Left ventricle myocardium superior (tissue), 1 donor: ENCODE measurements around the gene KRTAP10-2. TPM values are rescaled to one million over a fixed set of nuclear protein-coding genes. Genes with fewer than 3 reads are reported as not detected.
"Not testable (repeated sequence)": the region's sequence is repeated elsewhere in the genome, so short reads cannot be mapped to it uniquely, and the experiment has no call there.

Experiments
- ATAC-seq: fragments of 200-7000 bp; cut with Tn5 transposase; one replicate; pipeline ENCODE4 v1.9.1; 2020; ENCODE audit warnings: mild to moderate bottlenecking, moderate library complexity
- DNase-seq: peaks from one replicate; pipeline ENCODE4 v3.0.0-alpha.2; 2020
- intact Hi-C: fragments of 100-400 bp; cut with micrococcal nuclease; formaldehyde crosslinking; loops from one replicate; pipeline ENCODE4 v1.11.0; 2022
- total RNA-seq: library from RNA; stranded (reverse); fragmentation: NEBNext Ultra II Directional; extraction: Animal tissue kit (Norgen Biotek cat#: 25700); gene quantifications from one replicate; pipeline ENCODE4 v1.2.1, GENCODE V29; 2021
- donor health status: DM: no; HTN: yes; CAD: no; lungs with severe emphysema.

Gene KRTAP10-2
- total RNA-seq, 1 donor from 2014 or later: not detected

DNA sequence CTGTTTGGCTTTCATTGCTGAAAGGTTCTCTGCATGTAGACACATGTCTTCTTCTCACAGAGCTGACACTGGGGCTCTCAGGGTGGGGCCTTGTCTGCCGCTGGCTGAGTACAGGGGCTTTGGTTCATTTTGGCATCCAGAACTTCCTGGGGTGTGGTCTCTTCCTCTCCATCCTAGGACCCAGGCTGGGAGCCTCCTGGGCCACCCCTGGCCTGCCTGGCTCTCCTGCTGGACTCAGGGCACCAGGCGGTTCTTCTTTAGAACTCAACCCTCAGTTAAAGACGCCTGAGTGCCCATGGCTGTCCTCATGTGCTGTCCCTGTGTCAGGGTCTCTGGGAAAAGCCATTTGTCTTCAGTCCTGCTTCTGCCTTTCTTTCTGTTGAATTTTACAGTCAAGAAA is 34.6 kb upstream of the KRTAP10-2 start:
- ATAC-seq: no peak
- DNase-seq: no peak
- intact Hi-C loops: no loop called here

DNA sequence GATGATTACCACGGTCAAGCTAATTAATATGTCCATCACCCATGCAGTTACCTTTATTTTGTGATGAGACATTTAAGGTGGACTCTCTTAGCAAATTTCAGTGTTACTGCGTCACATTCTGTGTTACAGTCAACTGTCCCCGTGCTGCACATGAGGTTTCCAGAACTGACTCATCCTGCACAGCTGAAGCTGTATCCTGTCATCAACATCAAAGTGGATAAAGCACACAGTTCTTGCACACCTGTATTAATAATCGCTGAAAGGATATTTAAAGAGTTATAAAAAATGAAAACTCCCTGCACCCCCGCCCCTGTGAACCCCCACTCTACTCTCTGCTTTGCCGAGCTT is 32.5 kb upstream of the KRTAP10-2 start:
- intact Hi-C loops: no loop called here
- DNase-seq (no peak), ATAC-seq (no peak)

DNA sequence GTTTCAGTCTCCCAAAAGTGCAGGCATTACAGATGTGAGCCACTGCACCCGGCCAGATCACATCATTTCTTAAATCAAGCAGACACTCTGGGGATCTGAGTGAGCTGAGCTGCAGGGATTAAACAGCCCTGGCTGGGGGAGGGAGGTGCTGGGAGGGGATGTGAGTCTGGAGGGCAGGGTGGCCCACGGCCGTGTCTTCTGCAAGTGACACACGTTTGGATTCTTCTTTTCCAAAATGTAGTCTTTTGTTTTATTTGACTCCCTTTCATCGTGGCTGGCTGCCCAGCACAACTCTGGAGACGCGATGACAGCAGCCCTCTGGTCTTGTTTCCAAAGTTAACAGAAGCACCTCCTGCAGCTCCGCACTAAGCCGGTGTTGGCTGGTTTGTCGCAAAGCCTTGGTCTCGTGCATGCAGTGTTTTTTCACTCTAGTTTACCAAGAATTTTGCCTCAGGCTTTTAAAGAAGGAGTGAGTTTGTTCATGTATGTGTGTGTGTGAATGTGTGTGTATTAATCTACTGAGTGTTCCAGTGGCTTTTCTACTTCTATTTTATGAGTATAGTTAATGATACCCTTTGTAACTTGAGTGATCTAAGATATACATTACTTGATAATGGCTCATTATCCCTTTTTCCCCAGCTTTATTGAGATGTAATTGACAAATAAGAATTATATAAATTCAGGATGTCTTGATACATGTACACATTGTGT is 31.9 kb upstream of the KRTAP10-2 start:
- intact Hi-C loops: no loop called here
- ATAC-seq (peak; percentile 84), DNase-seq (peak; percentile 58)

DNA sequence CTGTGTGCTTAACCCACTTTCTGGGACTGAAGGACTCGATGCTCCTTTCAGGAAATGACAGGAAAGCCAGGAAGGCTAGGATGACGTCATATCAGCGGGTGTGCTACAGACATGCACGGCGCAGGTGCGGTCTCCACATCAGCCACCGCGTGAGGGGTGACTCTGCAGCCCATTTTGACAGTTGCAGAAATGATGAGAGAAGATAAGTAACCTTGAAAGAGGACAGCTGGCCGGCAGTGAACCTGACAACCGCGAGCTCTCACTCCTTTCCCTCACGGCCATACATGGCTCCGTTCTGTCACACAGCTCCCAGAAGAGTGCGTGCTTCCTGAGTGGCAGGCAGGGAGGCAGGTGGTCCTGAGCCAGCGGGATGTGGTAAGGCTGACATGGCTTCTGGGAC is 30.8 kb upstream of the KRTAP10-2 start:
- no peak for DNase-seq
- no peak for ATAC-seq
- intact Hi-C loops: no loop called here

DNA sequence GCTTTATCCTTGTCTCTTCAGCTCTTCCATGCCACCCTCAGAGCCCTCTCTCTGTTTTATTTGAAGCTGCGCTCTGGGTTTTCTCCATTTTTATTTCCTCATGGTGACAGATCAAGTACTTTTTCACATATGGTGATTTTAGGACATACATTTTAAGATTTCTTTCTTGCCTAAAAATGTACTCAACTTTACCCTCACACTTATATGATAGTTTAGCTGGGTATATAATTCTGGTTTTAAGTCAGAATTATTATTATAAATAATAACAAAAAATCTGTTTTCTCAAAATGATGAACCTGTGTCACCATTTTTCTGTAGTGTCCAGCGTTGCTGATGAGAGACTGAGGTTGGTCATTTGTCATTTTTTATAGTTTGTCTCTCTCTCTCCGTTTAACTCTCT is 29.9 kb upstream of the KRTAP10-2 start:
- no peak for DNase-seq
- no peak for ATAC-seq
- intact Hi-C loops: no loop called here

DNA sequence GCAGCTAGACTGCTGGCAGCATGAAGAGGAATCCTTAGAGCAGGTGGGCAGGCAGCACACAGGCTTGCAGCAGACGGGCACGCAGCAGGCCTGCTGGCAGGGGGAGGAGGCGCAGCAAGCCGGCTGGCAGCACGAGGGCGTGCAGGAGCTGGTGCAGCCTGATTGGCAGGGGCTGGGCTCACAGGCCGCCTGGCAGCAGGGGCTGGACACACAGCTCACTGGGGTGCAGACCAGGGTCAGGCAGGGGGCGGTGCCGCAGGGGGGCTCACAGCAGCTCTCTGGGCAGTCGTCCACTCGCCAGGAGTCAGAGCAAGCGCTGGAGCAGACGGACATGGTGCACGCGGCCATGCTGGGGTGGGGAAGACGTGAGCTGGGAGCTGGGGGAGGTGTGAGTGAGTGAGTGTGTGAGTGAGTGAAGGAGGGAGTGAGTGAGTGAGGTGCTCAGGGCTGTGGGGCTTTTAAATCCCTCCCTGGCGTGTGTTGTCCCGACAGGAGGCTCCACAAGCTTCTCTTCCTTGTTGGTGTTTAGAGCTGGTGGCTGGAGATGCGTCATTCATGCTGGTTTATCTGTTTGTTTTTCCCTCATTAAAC is 29.0 kb upstream of the KRTAP10-2 start, which contains the start of gene KRTAP10-5:
Gene KRTAP10-5, minus strand, starts transcription at position 374 of the 591 bp plus-strand sequence. Its CDS starts 26 bp downstream, at position 348.
- peak; percentile 47 for DNase-seq
- ATAC-seq: peak; percentile 43
- intact Hi-C loops: not testable (repeated sequence)

DNA sequence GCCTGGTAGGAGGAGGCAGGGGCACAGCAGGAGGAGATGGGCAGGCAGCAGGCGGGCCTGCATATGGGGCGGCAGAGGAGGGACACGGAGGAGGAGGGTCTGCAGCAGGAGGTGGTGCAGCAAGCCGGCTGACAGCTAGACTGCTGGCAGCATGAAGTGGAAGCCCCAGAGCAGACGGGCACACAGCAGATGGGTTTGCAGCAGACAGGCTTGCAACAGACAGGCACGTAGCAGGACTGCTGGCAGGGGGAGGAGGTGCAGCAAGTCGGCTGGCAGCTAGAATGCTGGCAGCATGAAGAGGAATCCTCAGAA is 28.5 kb upstream of the KRTAP10-2 start:
- no peak for DNase-seq

DNA sequence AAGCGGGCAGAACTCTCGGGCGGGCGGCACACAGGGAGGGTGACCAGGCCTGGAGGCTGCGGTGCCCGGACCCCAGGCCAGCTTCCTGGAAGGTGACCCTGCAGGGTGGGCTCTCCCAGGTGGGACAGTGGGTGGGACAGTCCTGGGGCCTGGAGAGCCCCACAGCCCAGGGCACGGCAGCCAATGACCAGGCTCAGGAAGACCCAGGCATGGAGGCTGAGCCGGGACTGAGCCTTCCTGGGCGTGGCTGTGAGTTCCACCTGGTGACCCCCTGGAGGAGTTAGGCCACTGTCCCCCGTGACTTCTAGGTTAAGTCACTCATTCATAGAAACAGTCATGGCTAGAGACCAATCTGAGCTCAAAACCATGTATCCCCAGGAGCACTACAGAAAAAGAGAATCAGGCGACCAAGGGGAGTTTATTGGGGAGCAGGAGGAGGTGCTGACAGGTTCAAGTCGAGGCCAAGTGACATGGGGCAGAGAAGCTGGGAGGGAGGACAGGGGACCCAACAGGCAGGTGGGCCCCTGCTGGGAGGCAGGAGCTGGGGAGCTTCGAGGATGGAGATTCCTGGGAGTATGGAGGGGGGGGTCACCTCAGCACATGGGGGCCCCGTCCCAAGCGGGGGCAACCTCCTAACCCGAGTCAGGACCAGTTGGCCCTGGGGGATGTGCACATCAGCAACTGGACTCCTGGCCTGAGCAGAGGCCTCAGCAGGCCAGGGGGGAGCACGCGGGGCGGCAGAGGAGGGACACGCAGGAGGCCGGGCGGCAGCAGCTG is 27.9 kb upstream of the KRTAP10-2 start:
- intact Hi-C loops: no loop called here
- ATAC-seq (no peak), DNase-seq (no peak)

More for the DNA sequence above, 28.5 kb upstream of the KRTAP10-2 start:
- intact Hi-C loops: no loop called here
- no peak for ATAC-seq

DNA sequence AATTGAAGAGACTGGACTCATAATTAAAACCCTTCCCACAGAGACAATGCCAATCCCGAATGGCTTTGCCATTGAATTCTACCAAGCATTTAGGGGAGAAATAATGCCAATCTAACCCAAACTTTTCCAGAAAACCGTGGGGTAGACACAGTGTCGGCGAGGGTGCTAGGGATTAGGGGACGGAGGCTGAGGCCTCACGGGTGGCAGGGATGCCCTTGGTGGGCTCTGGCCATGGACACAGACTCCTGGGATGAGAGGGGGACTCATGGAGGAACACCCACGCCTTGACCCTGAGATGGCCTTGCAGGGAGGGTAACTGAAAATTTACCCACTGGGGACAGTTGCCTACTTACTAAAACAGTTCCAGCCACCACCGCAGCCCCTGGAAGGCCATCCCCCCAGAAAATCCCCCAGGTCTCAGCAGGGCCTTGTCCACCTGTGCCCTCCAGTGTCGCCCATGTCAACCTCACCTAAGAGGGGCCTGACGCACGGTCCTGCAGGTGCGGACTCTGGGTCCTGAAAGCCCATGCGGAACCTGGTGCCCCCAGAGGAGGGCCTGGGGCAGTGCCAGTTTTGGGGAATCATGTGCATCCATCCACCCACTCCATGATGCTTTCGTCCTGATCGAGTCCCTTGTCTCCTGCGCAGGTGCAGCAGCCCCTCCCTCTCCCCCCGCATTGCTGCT is 27.2 kb upstream of the KRTAP10-2 start:
- intact Hi-C loops: no loop called here
- ATAC-seq (no peak), DNase-seq (no peak)

DNA sequence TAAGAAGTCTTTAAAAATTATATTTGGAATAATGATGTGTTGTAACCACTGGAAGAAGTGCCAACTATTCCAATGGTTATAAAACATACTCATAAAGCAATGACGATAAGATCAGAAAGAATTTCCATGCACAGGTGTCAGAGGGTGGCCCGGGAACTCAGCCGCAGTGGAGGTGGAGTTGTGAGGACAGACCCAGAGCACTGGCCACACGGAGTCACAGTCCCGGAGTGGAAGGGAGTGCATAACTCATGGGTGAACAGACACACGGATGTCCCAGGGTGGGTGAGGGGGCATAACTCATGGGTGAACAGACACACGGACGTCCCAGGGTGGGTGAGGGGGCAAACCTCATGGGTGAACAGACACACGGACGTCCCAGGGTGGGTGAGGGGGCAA is 24.7 kb upstream of the KRTAP10-2 start:
- intact Hi-C loops: no loop called here
- no peak for ATAC-seq
- DNase-seq: no peak

DNA sequence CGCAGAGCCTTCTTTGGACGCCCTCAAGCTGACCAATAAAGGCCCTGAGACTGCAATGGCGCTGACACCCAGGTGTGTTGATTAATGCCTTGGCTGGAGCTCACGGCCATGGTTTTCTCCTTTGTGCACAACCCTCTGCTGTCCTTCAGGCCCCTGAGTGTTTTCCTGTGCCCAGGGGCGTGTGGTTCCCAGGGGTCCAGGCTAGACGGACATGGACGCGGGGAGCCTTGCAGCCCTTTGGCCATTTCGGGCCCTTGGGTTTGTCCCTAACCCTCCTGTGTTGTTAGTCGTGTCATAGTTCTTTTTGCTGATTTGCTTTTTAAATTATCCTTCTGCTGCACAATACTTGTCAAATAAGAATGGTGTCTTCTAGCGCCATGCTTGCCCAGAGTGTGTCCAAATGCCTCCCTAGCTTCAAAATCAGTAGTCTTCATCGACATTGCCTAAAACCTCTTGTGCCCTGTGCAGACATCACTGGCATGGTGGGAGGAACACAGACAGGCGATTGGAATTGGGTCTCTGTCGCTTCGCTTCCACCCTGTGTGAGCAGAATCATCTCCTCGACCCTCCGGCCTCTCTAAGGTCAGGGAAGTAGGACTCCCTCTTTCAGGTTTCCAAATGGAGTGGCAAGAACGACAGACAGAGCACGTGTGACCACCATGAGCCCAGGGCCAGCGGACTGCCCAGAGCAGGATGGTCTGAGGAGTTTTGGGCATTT is 24.2 kb upstream of the KRTAP10-2 start:
- ATAC-seq (no peak), DNase-seq (no peak)
- intact Hi-C loops: no loop called here

DNA sequence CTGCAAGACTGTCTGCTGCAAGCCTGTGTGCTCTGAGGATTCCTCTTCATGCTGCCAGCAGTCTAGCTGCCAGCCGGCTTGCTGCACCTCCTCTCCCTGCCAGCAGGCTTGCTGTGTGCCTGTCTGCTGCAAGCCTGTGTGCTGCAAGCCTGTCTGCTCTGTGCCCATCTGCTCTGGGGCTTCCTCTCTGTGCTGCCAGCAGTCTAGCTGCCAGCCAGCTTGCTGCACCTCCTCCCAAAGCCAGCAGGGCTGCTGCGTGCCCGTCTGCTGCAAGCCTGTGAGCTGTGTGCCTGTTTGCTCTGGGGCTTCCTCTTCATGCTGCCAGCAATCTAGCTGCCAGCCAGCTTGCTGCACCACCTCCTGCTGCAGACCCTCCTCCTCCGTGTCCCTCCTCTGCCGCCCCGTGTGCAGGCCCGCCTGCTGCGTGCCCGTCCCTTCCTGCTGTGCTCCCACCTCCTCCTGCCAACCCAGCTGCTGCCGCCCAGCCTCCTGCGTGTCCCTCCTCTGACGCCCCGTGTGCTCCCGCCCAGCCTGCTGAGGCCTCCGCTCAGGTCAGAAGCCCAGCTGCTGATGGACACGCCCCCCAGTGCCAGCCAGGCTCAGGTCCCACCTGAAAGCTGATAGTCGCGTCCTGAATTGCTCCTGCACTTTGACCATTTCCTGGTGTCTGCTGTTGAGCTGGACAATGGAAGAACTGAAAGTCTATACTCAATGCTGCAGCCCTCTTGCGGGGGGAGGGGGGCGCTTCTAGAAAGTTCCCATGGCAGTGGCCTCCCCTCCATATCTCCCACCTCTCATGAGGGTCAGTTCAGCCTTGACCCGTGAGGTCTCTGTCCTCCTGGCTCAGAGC is 23.4 kb upstream of the KRTAP10-2 start:
- DNase-seq (no peak), ATAC-seq (no peak)
- intact Hi-C loops: no loop called here

DNA sequence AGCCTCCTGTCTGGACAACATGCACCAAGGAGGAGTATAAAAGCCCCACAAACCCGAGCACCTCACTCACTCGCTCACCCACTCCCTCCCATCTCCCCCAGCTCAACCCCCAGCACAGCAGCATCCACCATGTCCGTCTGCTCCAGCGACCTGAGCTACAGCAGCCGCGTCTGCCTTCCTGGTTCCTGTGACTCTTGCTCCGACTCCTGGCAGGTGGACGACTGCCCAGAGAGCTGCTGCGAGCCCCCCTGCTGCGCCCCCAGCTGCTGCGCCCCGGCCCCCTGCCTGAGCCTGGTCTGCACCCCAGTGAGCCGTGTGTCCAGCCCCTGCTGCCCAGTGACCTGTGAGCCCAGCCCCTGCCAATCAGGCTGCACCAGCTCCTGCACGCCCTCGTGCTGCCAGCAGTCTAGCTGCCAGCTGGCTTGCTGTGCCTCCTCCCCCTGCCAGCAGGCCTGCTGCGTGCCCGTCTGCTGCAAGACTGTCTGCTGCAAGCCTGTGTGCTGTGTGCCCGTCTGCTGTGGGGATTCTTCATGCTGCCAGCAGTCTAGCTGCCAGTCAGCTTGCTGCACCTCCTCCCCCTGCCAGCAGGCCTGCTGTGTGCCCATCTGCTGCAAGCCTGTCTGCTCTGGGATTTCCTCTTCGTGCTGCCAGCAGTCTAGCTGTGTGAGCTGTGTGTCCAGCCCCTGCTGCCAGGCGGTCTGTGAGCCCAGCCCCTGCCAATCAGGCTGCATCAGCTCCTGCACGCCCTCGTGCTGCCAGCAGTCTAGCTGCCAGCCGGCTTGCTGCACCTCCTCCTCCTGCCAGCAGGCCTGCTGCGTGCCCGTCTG is 22.5 kb upstream of the KRTAP10-2 start, which contains the start of gene KRTAP10-4:
Gene KRTAP10-4, plus strand, starts transcription at position 100 of the 827 bp plus-strand sequence. Its CDS starts 30 bp downstream, at position 130.
- DNase-seq, intact Hi-C loops: not testable (repeated sequence)
- ATAC-seq: peak; percentile 54

DNA sequence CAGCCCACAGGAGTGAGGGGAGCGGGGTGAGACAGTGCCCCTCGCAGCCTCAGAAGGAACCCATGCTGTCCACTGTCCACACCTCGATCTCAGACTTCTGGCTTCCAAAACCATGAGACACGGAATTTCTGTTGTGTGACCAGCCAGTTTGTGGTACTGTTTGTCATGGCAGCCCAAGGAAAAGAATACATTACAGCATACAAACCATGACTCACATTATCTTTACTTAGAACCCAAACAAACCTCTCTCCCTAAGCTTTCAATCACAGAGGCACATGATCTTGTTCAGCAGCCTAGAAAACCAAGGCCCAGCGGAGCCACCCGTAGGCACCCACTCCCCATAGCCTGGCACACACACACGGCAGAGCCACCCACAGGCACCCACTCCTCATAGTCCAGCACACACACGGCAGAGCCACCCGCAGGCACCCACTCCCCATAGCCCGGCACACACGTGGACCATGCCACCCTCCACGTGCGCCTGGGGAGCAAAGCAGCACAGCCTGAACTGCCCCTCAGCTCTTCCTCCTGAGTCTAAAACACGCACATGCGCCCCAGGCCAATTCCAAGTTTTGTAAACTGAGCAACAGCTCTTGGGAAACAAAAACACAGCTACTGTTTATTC is 21.8 kb upstream of the KRTAP10-2 start:
- no peak for ATAC-seq
- intact Hi-C loops: no loop called here
- DNase-seq: no peak

DNA sequence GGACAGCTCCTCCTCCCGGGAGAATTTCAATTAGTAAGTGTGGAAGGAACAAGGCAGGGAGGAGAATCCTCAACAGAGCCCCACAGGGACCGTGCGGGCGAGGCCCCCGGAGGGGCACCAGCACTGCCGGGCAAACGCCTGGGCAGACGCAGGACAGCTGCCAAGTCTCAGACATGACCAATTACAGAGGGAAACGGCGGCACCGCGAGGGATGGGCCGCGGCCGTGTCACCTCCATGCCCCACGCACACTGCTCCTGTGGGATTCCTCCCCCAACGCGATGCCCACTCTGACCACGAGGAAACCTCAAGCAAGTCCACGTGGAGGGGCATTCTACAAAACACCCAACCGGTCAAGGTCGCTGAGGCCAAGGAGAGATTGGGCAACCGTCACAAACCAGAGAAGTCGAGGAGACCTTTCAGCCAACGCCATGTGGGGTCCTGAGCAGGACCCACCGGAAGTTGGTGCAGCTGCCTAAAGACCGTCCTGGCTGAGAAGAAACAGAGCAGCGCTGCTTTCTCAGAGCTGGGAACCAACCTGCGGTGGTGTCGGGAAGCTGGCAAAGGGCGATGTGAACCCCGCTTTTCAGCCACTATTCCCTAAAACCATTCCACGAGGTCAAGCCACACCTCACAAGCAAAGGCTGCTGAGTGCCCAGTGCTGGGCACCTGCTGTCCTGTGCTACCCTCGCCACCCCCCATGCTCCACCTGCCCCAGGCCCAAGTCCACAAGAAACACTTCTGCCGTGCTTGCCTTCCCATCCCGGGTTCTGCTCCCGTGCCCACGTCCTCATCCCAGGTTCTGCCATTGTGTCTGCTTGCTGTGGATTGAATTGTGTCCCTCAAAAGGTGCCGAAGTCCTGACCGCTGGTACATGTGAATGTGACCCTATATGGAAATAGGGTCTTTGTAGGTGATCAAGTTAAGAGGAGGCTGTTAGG is 20.8 kb upstream of the KRTAP10-2 start:
- DNase-seq: no peak
- intact Hi-C loops: no loop called here
- ATAC-seq: no peak

DNA sequence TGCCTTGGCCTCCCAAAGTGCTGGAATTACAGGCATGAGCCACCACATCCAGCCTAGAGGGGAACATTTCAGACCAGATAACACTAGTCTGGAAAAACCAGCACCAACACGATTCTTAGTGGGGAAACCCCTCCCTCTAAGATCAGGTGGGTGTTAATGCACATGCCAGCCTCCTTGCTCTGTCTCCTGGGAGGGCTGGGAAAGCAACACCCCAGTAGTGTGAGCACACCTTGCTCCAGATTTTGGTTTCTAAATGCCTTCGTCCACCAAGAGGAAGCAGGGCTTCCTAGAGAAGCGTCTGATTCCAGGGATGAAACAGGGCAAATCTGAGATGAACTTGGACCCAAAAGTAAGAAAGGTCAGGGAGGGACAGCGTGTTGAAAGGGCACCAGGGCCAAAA is 20.0 kb upstream of the KRTAP10-2 start:
- ATAC-seq (no peak), DNase-seq (no peak)
- intact Hi-C loops: no loop called here
